MCF 10A (cell line): ENCODE measurements around the gene LRP1B. TPM values are rescaled to one million over a fixed set of nuclear protein-coding genes. Genes with fewer than 3 reads are reported as not detected.

Experiments used
- BruUV-seq: library from RNA; stranded (reverse); fragments of 400-500 nt; replicated peaks from 2 replicates; lab custom pipeline; 2021; lab: Mats Ljungman, UMichigan
- CTCF ChIA-PET: fragments of 300-600 bp; sonication (Branson Sonifier 250); formaldehyde crosslinking; extraction: SDS; loops from one replicate; lab custom pipeline; 2021; ENCODE audit warnings: antibody characterized with exemption, inconsistent platforms; lab: Yijun Ruan, JAX
- POLR2A ChIA-PET: fragments of 300-600, 350-650 bp; sonication (Branson Sonifier 250); formaldehyde crosslinking; extraction: SDS; loops from one replicate; lab custom pipeline; 2020; ENCODE audit warnings: antibody characterized with exemption, inconsistent platforms; lab: Yijun Ruan, JAX
- DNase-seq: peaks from one replicate; pipeline ENCODE4 v3.0.0-alpha.2; 2018; ENCODE audit not compliant: unreplicated experiment
- H3K27ac Mint-ChIP-seq: one replicate; pipeline ENCODE4 v1.8.0; 2022; ENCODE audit warnings: mild to moderate bottlenecking, low read depth, mixed read lengths; ENCODE audit not compliant: unreplicated experiment
- H3K27me3 Mint-ChIP-seq: one replicate; pipeline ENCODE4 v1.8.0; 2022; ENCODE audit warnings: mixed read lengths; ENCODE audit not compliant: insufficient read depth, unreplicated experiment
- H3K36me3 Mint-ChIP-seq: one replicate; pipeline ENCODE4 v1.8.0; 2022; ENCODE audit warnings: mild to moderate bottlenecking, moderate library complexity, mixed read lengths; ENCODE audit not compliant: insufficient read depth, unreplicated experiment
- H3K4me1 Mint-ChIP-seq: one replicate; pipeline ENCODE4 v1.8.0; 2022; ENCODE audit warnings: mixed read lengths; ENCODE audit not compliant: insufficient read depth, unreplicated experiment
- H3K4me3 Mint-ChIP-seq: one replicate; pipeline ENCODE4 v1.8.0; 2022; ENCODE audit warnings: mild to moderate bottlenecking, moderate library complexity, mixed read lengths; ENCODE audit not compliant: unreplicated experiment
- H3K9me3 Mint-ChIP-seq: one replicate; pipeline ENCODE4 v1.8.0; 2022; ENCODE audit warnings: mixed read lengths; ENCODE audit not compliant: unreplicated experiment
- CTCF ChIP-seq: fragments of 200-600 bp; IDR thresholded peaks from one replicate; pipeline ENCODE4 v1.8.0; 2022; ENCODE audit warnings: antibody characterized with exemption, mild to moderate bottlenecking; ENCODE audit not compliant: unreplicated experiment
- intact Hi-C: fragments of 100-400 bp; cut with micrococcal nuclease; formaldehyde crosslinking; loops from 2 replicates; pipeline ENCODE4 v1.14.1; 2022
- total RNA-seq: library from RNA; stranded (reverse); gene quantifications from 2 replicates; pipeline ENCODE4 v1.2.3, GENCODE V29; 2022

The LRP1B gene
- total RNA-seq, 1 experiment from 2014 or later = not detected

DNA sequence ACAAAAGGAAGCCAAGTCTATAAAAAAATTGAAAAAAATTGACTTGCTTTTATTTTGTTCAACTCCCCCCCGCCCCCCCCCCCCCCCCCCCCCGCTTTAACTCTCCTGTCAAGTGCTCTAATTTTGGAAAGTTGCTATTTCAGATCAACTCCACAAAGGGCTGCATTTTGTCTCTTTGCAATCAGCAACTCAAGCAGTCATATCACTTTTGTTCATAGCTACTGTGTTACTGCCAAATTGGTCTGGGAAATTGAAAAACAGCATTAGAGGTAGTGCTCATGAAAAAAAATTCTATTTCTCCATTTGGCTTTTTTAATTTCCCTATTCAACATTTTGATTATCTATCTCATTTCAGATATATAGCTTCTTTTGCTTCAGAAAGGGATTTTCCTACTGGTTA lies 531.8 kb downstream of the LRP1B start:
- no TSS peak for BruUV-seq
- Mint-ChIP-seq H3K27me3 (peaks cover 52% of the 10 kb centered on the region), H3K36me3 (no peaks in the 10 kb centered on the region), H3K4me1 (no peaks in the 10 kb centered on the region), H3K9me3 (no peaks in the 10 kb centered on the region), H3K27ac (no peak overlapping the region), H3K4me3 (no peak overlapping the region)
- TF ChIP-seq CTCF = no peak
- ChIA-PET POLR2A (no interaction called here), CTCF (no interaction called here)
- DNase-seq = no peak
- intact Hi-C loops = no loop called here

GRCh38 chr2:141595316-141595920 lies 535.4 kb downstream of the LRP1B start:
- BruUV-seq = no TSS peak
- Mint-ChIP-seq H3K4me1 (no peaks in the 10 kb centered on the region), H3K36me3 (no peaks in the 10 kb centered on the region), H3K27me3 (peaks cover 58% of the 10 kb centered on the region), H3K4me3 (no peak overlapping the region), H3K27ac (no peak overlapping the region), H3K9me3 (no peaks in the 10 kb centered on the region)
- no peak for DNase-seq
- ChIA-PET POLR2A (no interaction called here), CTCF (no interaction called here)
- intact Hi-C loops = no loop called here
- no peak for TF ChIP-seq CTCF

- POLR2A ChIA-PET = no interaction called here
- Mint-ChIP-seq H3K4me3 (no peak overlapping the region), H3K36me3 (no peaks in the 10 kb centered on the region), H3K27me3 (peaks cover 53% of the 10 kb centered on the region), H3K9me3 (no peaks in the 10 kb centered on the region), H3K27ac (no peak overlapping the region), H3K4me1 (no peaks in the 10 kb centered on the region)
- intact Hi-C loops = no loop called here
- CTCF ChIA-PET = no interaction called here
- TF ChIP-seq CTCF = no peak
- no TSS peak for BruUV-seq
- no peak for DNase-seq
These were observed 539.0 kb downstream of the LRP1B start for GRCh38 chr2:141591787-141592186.

GRCh38 chr2:141590620-141591019 lies 540.2 kb downstream of the LRP1B start:
- POLR2A ChIA-PET = no interaction called here
- Mint-ChIP-seq H3K27me3 (peaks cover 49% of the 10 kb centered on the region), H3K36me3 (no peaks in the 10 kb centered on the region), H3K4me3 (no peak overlapping the region), H3K4me1 (no peaks in the 10 kb centered on the region), H3K27ac (no peak overlapping the region), H3K9me3 (no peaks in the 10 kb centered on the region)
- intact Hi-C loops = no loop called here
- TF ChIP-seq CTCF = no peak
- no TSS peak for BruUV-seq
- CTCF ChIA-PET = interaction anchor here (0.6 kb wide), 1 partner anchor 563 kb away, joined by 3 read pairs; no protein-coding TSS in a partner anchor
- DNase-seq = no peak
